GM18861 (cell line): ENCODE results near the gene RAB2B.
A peak's percentile ranks its signal among the peaks of the same experiment; 100 is the strongest.

Source experiments
- ATAC-seq: cut with Tn5 transposase; IDR thresholded peaks from one replicate; pipeline ENCODE4 v1.9.1; 2021; ENCODE audit not compliant: unreplicated experiment

The RAB2B gene

GRCh38 chr14:21476925-21477681, at the start of gene RAB2B, which contains the start of gene TOX4:
Gene RAB2B (minus strand): TSS chr14:21476959. CDS start chr14:21476872, 87 bp downstream.
Gene TOX4 (plus strand): TSS chr14:21477195. CDS start chr14:21477279, 84 bp downstream.
- ATAC-seq: peak; percentile 99

- no peak for ATAC-seq
Measured at GRCh38 chr14:21525962-21526671, 49.4 kb upstream of the RAB2B start, which contains the start of gene SALL2. Gene SALL2 (minus strand): TSS chr14:21526346. CDS start chr14:21526127, 219 bp downstream.

GRCh38 chr14:21525571-21525961, 48.8 kb upstream of the RAB2B start:
- ATAC-seq: no peak

GRCh38 chr14:21524575-21525490, 48.1 kb upstream of the RAB2B start:
- ATAC-seq: no peak

- ATAC-seq: no peak
Measured at GRCh38 chr14:21523203-21523602, 46.4 kb upstream of the RAB2B start.

- ATAC-seq: no peak
Measured at GRCh38 chr14:21521501-21521900, 44.7 kb upstream of the RAB2B start.

- ATAC-seq: no peak
Measured at GRCh38 chr14:21520767-21521166, 44.0 kb upstream of the RAB2B start.

GRCh38 chr14:21518725-21519124, 42.0 kb upstream of the RAB2B start:
- no peak for ATAC-seq

- no peak for ATAC-seq
Measured at GRCh38 chr14:21514341-21514740, 37.6 kb upstream of the RAB2B start.

- peak; percentile 97 for ATAC-seq
Measured at GRCh38 chr14:21510735-21511657, 34.2 kb upstream of the RAB2B start, which contains the start of gene METTL3. Gene METTL3 (minus strand): TSS chr14:21511340. CDS start chr14:21511223, 117 bp downstream.

GRCh38 chr14:21509432-21510143, 32.8 kb upstream of the RAB2B start:
- ATAC-seq: no peak

- no peak for ATAC-seq
Measured at GRCh38 chr14:21506557-21506956, 29.8 kb upstream of the RAB2B start.

- ATAC-seq: peak; percentile 83
Measured at GRCh38 chr14:21505012-21505553, 28.3 kb upstream of the RAB2B start.

- no peak for ATAC-seq
Measured at GRCh38 chr14:21503376-21503775, 26.6 kb upstream of the RAB2B start.

- ATAC-seq: no peak
Measured at GRCh38 chr14:21501568-21501967, 24.8 kb upstream of the RAB2B start.

GRCh38 chr14:21498540-21499526, 22.1 kb upstream of the RAB2B start:
- ATAC-seq: no peak

GRCh38 chr14:21496453-21496852, 19.7 kb upstream of the RAB2B start:
- ATAC-seq: no peak
